GM23338 (cell line): ENCODE results near the gene ZNF189. TPM values are rescaled to one million over a fixed set of nuclear protein-coding genes. Genes with fewer than 3 reads are reported as not detected.

ENCODE experiments used
- ATAC-seq: fragments of 200-7000 bp; cut with Tn5 transposase; 3 replicates; pipeline ENCODE4 v1.9.1; 2020
- DNase-seq: peaks from one replicate; pipeline ENCODE4 v3.0.0-alpha.2; 2015; ENCODE audit warnings: low spot score
- H2AFZ ChIP-seq: fragments of 200-600 bp; sonication (generic); 2 replicates; pipeline ENCODE4 v1.8.0; 2016; ENCODE audit warnings: antibody characterized with exemption, mild to moderate bottlenecking, moderate library complexity
- H3F3A ChIP-seq: fragments of 200-600 bp; sonication (generic); replicated peaks from 2 replicates; pipeline ENCODE4 v1.8.0; 2017; ENCODE audit warnings: antibody characterized with exemption, mixed run types, low read depth
- H3K27ac ChIP-seq: fragments of 200-600 bp; sonication (generic); 2 replicates; pipeline ENCODE4 v1.6.1; 2016; ENCODE audit warnings: low read depth
- H3K27me3 ChIP-seq: fragments of 200-600 bp; sonication (generic); 2 replicates; pipeline ENCODE4 v1.8.0; 2016; ENCODE audit warnings: mild to moderate bottlenecking, mixed run types, moderate library complexity; ENCODE audit not compliant: insufficient read depth
- H3K36me3 ChIP-seq: fragments of 200-600 bp; sonication (generic); 2 replicates; pipeline ENCODE4 v1.8.0; 2016; ENCODE audit warnings: mild to moderate bottlenecking; ENCODE audit not compliant: insufficient read depth
- H3K4me1 ChIP-seq: fragments of 200-600 bp; sonication (generic); 2 replicates; pipeline ENCODE4 v1.8.0; 2016; ENCODE audit warnings: mild to moderate bottlenecking, moderate library complexity; ENCODE audit not compliant: insufficient read depth
- H3K4me2 ChIP-seq: fragments of 200-600 bp; sonication (generic); 2 replicates; pipeline ENCODE4 v1.7.1; 2017; ENCODE audit warnings: mixed run types
- H3K4me3 ChIP-seq: fragments of 200-600 bp; sonication (generic); 2 replicates; pipeline ENCODE4 v1.6.1; 2016; ENCODE audit warnings: mixed run types
- H3K79me2 ChIP-seq: fragments of 200-600 bp; sonication (generic); replicated peaks from 2 replicates; pipeline ENCODE4 v1.8.0; 2017; ENCODE audit warnings: mild to moderate bottlenecking; ENCODE audit not compliant: insufficient read depth
- H3K9me2 ChIP-seq: fragments of 200-600 bp; sonication (generic); 2 replicates; pipeline ENCODE4 v1.8.0; 2017; ENCODE audit not compliant: insufficient read depth
- H4K20me1 ChIP-seq: fragments of 200-600 bp; sonication (generic); replicated peaks from 2 replicates; pipeline ENCODE4 v1.8.0; 2017; ENCODE audit warnings: mild to moderate bottlenecking; ENCODE audit not compliant: insufficient read depth
- H3K27ac Mint-ChIP-seq: 2 replicates; pipeline ENCODE4 v1.8.0; 2020; ENCODE audit warnings: inconsistent platforms, mild to moderate bottlenecking, moderate library complexity, mixed read lengths
- H3K27me3 Mint-ChIP-seq: 3 replicates; pipeline ENCODE4 v1.8.0; 2022; ENCODE audit warnings: low read depth, mild to moderate bottlenecking, moderate library complexity, mixed read lengths, inconsistent platforms; ENCODE audit not compliant: insufficient read depth, poor library complexity
- H3K36me3 Mint-ChIP-seq: 3 replicates; pipeline ENCODE4 v1.8.0; 2021; ENCODE audit warnings: low read depth, mild to moderate bottlenecking, inconsistent platforms, moderate library complexity, mixed read lengths
- H3K4me1 Mint-ChIP-seq: 3 replicates; pipeline ENCODE4 v1.8.0; 2020; ENCODE audit warnings: mild to moderate bottlenecking, inconsistent platforms, mixed read lengths
- H3K4me3 Mint-ChIP-seq: 3 replicates; pipeline ENCODE4 v1.8.0; 2021; ENCODE audit warnings: moderate library complexity, mild to moderate bottlenecking, inconsistent platforms, mixed read lengths
- H3K9me3 Mint-ChIP-seq: 3 replicates; pipeline ENCODE4 v1.8.0; 2020; ENCODE audit warnings: moderate library complexity, mild to moderate bottlenecking, inconsistent platforms, mixed read lengths
- CREB1 ChIP-seq: fragments of 250-450 bp; sonication (Bioruptor Pico); IDR thresholded peaks from 2 replicates; pipeline ENCODE4 v1.5.0; 2020; ENCODE audit warnings: low read depth, mild to moderate bottlenecking, moderate library complexity
- CTCF ChIP-seq, 2 experiments: fragments of 200-600 bp in 1 of 2; sonication (generic) in 1 of 2; conservative IDR thresholded peaks; 2 replicates each; pipeline versions ENCODE4 v1.5.1 to v1.6.1; 2016 to 2017; ENCODE audit warnings: antibody characterized with exemption in 2 of 2, low read depth in 2 of 2, mild to moderate bottlenecking in 2 of 2, moderate library complexity in 1 of 2
- ETS1 ChIP-seq: IDR thresholded peaks from 2 replicates; pipeline ENCODE4 v1.6.1; 2016; ENCODE audit warnings: antibody characterized with exemption
- EZH2 ChIP-seq: fragments of 200-600 bp; sonication (generic); IDR thresholded peaks from one replicate; pipeline ENCODE4 v1.8.0; 2017; ENCODE audit warnings: antibody characterized with exemption, mild to moderate bottlenecking, low read depth; ENCODE audit not compliant: unreplicated experiment
- EZH2phosphoT487 ChIP-seq: fragments of 200-600 bp; sonication (generic); IDR thresholded peaks from one replicate; pipeline ENCODE4 v1.8.1; 2018; ENCODE audit warnings: antibody characterized with exemption; ENCODE audit not compliant: unreplicated experiment
- JUNB ChIP-seq: IDR thresholded peaks from one replicate; pipeline ENCODE4 v1.6.1; 2016; ENCODE audit warnings: antibody characterized with exemption; ENCODE audit not compliant: unreplicated experiment
- NANOG ChIP-seq: IDR thresholded peaks from 2 replicates; pipeline ENCODE4 v1.6.1; 2016; ENCODE audit warnings: antibody characterized with exemption, borderline replicate concordance
- REST ChIP-seq: IDR thresholded peaks from one replicate; pipeline ENCODE4 v1.6.1; 2018; ENCODE audit warnings: antibody characterized with exemption; ENCODE audit not compliant: unreplicated experiment
- STAT1 ChIP-seq: IDR thresholded peaks from one replicate; pipeline ENCODE4 v1.6.1; 2016; ENCODE audit warnings: antibody characterized with exemption; ENCODE audit not compliant: unreplicated experiment
- ZNF114 ChIP-seq: fragments of 250-450 bp; sonication (Bioruptor Pico); IDR thresholded peaks from 2 replicates; pipeline ENCODE4 v1.5.0; 2020; ENCODE audit warnings: mild to moderate bottlenecking, moderate library complexity
- ZNF331 ChIP-seq: fragments of 250-450 bp; sonication (Bioruptor Pico); IDR thresholded peaks from 2 replicates; pipeline ENCODE4 v1.5.0; 2020; ENCODE audit warnings: low read depth, mild to moderate bottlenecking, moderate library complexity
- ZNF462 ChIP-seq: fragments of 250-450 bp; sonication (Bioruptor Pico); IDR thresholded peaks from 2 replicates; pipeline ENCODE4 v1.5.0; 2020; ENCODE audit warnings: mild to moderate bottlenecking, moderate library complexity
- polyA plus RNA-seq: library from polyadenylated mRNA; unstranded; fragments of >200 nt; fragmentation: Nextera tagmentation; extraction: Ambion mirVana; gene quantifications from 2 replicates; pipeline ENCODE4 v1.2.1, GENCODE V29; 2016
- total RNA-seq: library from RNA; depleted of rRNA; stranded (reverse); fragments of >200 nt; shearing (Covaris generic); gene quantifications from 2 replicates; pipeline ENCODE4 v1.2.3, GENCODE V29; 2014

The ZNF189 gene
- total and polyA plus RNA-seq, 2 experiments from 2014 or later = 5.8 to 10.6 TPM

GRCh38 chr9:101365181-101365580 lies 33.5 kb upstream of the ZNF189 start:
- H3K27me3 ChIP-seq = no peaks in the 10 kb centered on the region
- no peaks in the 10 kb centered on the region for H3K4me1 ChIP-seq
- Mint-ChIP-seq H3K9me3 (no peaks in the 10 kb centered on the region), H3K27ac (no peak overlapping the region), H3K4me3 (no peak overlapping the region), H3K36me3 (no peaks in the 10 kb centered on the region), H3K27me3 (no peaks in the 10 kb centered on the region), H3K4me1 (peaks cover 5% of the 10 kb centered on the region; the same call in 1 of the 3 replicates)
- H2AFZ ChIP-seq = no peak overlapping the region
- no peak overlapping the region for H3K27ac ChIP-seq
- H3K4me3 ChIP-seq = no peak overlapping the region
- H3K79me2 ChIP-seq = no peaks in the 10 kb centered on the region
- no peak for TF ChIP-seq STAT1
- no peak for TF ChIP-seq ZNF114 (CRISPR knock-in tag)
- TF ChIP-seq EZH2phosphoT487 = no peak
- no peak for TF ChIP-seq EZH2
- no peak for TF ChIP-seq JUNB
- no peak for TF ChIP-seq CTCF (conservative IDR thresholded peaks at IDR 0.05; ENCODE audit: low read depth in 2 of 2)
- no peak for TF ChIP-seq REST
- no peak for TF ChIP-seq ZNF331
- no peak for TF ChIP-seq NANOG
- TF ChIP-seq ZNF462 (CRISPR knock-in tag) = no peak
- TF ChIP-seq CREB1 (CRISPR knock-in tag) = no peak
- no peak for TF ChIP-seq ETS1
- ATAC-seq (no peak), DNase-seq (no peak)
- 0 out of 2 replicates have a peak, but pooled peaks cover 6% of the 10 kb centered on the region for H3K9me2 ChIP-seq
- no peaks in the 10 kb centered on the region for H4K20me1 ChIP-seq
- no peaks in the 10 kb centered on the region for H3F3A ChIP-seq
- no peak overlapping the region for H3K4me2 ChIP-seq
- no peaks in the 10 kb centered on the region for H3K36me3 ChIP-seq
